Neural progenitor cell (in vitro differentiated cells): ENCODE results near the gene ATF6.

ENCODE experiments used
- EZH2 ChIP-seq: fragments of 200-600 bp; sonication (generic); IDR thresholded peaks from 2 replicates; pipeline ENCODE4 v1.6.1; 2017; ENCODE audit warnings: antibody characterized with exemption, mild to moderate bottlenecking, moderate library complexity
- TF ChIP-seq, protein P1 (sequence below): fragments of 200-600 bp; sonication (generic); IDR thresholded peaks from 2 replicates; pipeline ENCODE4 v1.5.1; 2017; ENCODE audit warnings: antibody characterized with exemption, mild to moderate bottlenecking

DNA sequence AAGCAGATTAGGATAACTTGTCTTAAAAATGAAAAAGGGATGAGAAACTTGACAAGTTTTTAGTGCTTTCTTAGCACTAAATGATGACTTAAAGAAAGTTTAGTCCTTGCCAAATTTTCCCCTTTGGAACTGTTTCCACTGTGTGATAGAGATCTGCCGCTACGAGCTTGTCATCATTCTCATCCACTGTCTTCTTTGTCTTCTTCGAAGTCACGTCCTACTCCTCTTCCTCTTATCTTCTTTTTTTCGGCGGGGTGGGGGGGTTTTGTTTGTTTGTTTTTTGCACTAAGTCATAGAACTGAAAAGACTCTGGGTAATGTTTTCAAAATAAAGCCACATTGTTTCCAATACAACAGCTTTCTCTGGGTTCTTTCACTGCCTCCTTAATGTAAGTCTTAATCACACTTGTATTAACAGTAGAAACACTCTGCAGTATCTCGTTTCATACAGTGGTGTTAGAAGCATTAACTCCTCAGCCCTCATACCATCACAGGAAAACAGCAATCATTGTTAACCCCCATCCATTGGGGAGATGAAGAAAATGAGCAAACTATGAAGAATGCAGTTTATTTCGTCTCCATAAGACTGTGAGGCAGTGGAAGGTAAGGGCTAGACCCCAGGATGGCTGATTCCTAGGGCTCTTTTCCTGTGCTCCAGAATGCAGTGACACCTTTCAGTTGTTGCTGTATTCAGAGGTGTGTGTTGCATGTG, 175.8 kb downstream of the ATF6 start:
- TF ChIP-seq, protein P1, sequence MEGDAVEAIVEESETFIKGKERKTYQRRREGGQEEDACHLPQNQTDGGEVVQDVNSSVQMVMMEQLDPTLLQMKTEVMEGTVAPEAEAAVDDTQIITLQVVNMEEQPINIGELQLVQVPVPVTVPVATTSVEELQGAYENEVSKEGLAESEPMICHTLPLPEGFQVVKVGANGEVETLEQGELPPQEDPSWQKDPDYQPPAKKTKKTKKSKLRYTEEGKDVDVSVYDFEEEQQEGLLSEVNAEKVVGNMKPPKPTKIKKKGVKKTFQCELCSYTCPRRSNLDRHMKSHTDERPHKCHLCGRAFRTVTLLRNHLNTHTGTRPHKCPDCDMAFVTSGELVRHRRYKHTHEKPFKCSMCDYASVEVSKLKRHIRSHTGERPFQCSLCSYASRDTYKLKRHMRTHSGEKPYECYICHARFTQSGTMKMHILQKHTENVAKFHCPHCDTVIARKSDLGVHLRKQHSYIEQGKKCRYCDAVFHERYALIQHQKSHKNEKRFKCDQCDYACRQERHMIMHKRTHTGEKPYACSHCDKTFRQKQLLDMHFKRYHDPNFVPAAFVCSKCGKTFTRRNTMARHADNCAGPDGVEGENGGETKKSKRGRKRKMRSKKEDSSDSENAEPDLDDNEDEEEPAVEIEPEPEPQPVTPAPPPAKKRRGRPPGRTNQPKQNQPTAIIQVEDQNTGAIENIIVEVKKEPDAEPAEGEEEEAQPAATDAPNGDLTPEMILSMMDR, result no peak
- no peak for TF ChIP-seq EZH2
